Measurements from ENCODE around the gene AGAP1. TPM values are rescaled to one million over a fixed set of nuclear protein-coding genes. Genes with fewer than 3 reads are reported as not detected.
"Not testable (repeated sequence)": the region's sequence is repeated elsewhere in the genome, so short reads cannot be mapped to it uniquely, and the experiment has no call there.

The AGAP1 gene
- total RNA-seq, 1 donor from 2014 or later = 46.3 TPM

DNA sequence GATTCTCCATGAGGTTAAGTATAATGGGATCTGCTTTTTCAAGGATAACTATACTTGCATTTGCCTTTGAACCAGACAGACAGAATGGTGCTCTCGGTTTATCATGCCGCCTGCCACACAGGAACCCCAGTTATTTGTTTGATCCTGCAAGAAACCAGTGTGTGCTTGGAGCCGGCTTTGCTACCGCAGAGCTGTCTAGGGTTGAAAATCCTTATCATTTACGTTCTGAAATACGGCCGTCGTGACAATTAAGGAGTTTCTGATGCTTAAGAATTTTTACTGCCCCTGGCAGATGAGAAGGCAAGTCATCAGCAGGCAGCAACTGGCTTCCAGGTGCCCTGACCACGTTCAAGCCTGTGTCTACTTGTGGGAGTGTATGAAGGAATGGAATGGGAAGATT lies 562.3 kb downstream of the AGAP1 start:
- Mint-ChIP-seq H3K27me3 (peaks cover 9% of the 10 kb centered on the region), H3K4me1 (ENCODE audit: unreplicated experiment) (peaks cover 39% of the 10 kb centered on the region), H3K4me3 (no peak overlapping the region), H3K9me3 (no peaks in the 10 kb centered on the region), H3K27ac (no peak overlapping the region), H3K36me3 (peaks cover 13% of the 10 kb centered on the region)
- TF ChIP-seq, protein P1, sequence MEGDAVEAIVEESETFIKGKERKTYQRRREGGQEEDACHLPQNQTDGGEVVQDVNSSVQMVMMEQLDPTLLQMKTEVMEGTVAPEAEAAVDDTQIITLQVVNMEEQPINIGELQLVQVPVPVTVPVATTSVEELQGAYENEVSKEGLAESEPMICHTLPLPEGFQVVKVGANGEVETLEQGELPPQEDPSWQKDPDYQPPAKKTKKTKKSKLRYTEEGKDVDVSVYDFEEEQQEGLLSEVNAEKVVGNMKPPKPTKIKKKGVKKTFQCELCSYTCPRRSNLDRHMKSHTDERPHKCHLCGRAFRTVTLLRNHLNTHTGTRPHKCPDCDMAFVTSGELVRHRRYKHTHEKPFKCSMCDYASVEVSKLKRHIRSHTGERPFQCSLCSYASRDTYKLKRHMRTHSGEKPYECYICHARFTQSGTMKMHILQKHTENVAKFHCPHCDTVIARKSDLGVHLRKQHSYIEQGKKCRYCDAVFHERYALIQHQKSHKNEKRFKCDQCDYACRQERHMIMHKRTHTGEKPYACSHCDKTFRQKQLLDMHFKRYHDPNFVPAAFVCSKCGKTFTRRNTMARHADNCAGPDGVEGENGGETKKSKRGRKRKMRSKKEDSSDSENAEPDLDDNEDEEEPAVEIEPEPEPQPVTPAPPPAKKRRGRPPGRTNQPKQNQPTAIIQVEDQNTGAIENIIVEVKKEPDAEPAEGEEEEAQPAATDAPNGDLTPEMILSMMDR (conservative IDR thresholded peaks at IDR 0.05) = no peak
- no peak for DNase-seq (ENCODE audit: extremely low spot score, unreplicated experiment)

DNA sequence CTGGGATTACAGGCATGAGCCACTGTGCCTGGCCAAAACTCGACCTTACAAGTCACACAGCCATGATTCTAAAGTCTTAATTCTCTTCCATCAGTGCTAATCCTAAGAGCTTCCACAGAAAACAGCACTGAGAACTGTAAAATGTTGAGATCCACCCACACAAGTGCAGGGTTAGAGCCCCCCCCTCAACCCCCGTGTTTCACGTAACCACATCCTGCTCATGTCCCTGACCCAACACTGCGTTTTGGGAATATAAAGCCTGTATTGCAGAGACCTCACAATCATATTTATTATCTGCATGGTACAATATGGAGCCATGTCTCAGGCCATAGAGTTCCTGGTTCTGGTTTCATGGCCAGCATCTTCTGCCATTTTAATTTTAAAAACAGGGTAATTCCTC lies 563.5 kb downstream of the AGAP1 start:
- Mint-ChIP-seq H3K27ac (no peak overlapping the region), H3K36me3 (peaks cover 15% of the 10 kb centered on the region), H3K9me3 (no peaks in the 10 kb centered on the region), H3K4me1 (ENCODE audit: unreplicated experiment) (peaks cover 39% of the 10 kb centered on the region), H3K4me3 (no peak overlapping the region), H3K27me3 (peaks cover 9% of the 10 kb centered on the region)
- TF ChIP-seq, protein P1 (conservative IDR thresholded peaks at IDR 0.05) = no peak
- no peak for DNase-seq (ENCODE audit: extremely low spot score, unreplicated experiment)

DNA sequence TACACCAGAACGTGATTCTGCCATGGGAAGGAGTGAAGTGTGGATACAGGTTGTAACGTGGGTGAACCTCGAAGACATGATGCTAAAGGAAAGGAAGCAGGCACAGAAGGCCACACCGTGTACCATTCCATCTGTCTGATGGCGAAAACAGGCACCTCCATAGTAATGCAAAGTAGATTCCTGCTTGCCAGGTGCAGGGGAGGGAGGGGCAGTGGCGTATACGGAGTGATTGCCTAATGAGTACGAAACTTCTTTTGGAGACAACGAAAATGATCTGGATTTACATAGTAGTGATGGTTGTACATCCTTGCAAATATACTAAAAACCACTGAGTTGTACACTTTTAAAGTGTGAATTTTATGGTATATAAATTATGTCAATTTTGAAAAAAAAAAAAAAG lies 567.7 kb downstream of the AGAP1 start:
- no peak overlapping the region for H3K4me3 Mint-ChIP-seq
- TF ChIP-seq, protein P1 (conservative IDR thresholded peaks at IDR 0.05) = no peak
- DNase-seq (ENCODE audit: extremely low spot score, unreplicated experiment) = no peak
- H3K27me3 Mint-ChIP-seq = no peaks in the 10 kb centered on the region
- peaks cover 3% of the 10 kb centered on the region for H3K4me1 Mint-ChIP-seq (ENCODE audit: unreplicated experiment)
- no peaks in the 10 kb centered on the region for H3K9me3 Mint-ChIP-seq
- no peak overlapping the region for H3K27ac Mint-ChIP-seq
- peaks cover 15% of the 10 kb centered on the region for H3K36me3 Mint-ChIP-seq

DNA sequence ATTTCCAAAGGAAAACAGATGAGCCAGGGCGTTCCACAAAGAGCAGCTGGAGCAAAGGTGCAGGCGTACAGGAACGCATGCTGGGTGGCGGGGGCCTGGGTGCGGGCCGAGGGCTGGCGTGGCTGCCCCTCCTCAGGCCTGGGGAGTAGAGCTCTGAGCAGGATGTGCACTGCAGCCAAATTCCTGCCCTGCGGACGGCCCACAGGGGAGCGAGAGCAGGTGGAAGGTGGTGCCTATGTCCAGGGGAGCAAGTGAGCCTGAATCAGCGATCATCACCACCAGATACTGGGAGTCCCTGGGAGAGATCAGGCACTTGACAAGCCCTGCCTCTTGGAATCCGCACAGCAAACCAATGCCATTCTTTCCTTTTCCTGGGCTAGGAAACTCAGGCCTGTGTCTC lies 568.1 kb downstream of the AGAP1 start:
- TF ChIP-seq, protein P1 (conservative IDR thresholded peaks at IDR 0.05) = no peak
- no peaks in the 10 kb centered on the region for H3K27me3 Mint-ChIP-seq
- no peak overlapping the region for H3K4me3 Mint-ChIP-seq
- H3K9me3 Mint-ChIP-seq = no peaks in the 10 kb centered on the region
- no peak for DNase-seq (ENCODE audit: extremely low spot score, unreplicated experiment)
- H3K36me3 Mint-ChIP-seq = peaks cover 15% of the 10 kb centered on the region
- H3K27ac Mint-ChIP-seq = no peak overlapping the region
- H3K4me1 Mint-ChIP-seq (ENCODE audit: unreplicated experiment) = no peaks in the 10 kb centered on the region

DNA sequence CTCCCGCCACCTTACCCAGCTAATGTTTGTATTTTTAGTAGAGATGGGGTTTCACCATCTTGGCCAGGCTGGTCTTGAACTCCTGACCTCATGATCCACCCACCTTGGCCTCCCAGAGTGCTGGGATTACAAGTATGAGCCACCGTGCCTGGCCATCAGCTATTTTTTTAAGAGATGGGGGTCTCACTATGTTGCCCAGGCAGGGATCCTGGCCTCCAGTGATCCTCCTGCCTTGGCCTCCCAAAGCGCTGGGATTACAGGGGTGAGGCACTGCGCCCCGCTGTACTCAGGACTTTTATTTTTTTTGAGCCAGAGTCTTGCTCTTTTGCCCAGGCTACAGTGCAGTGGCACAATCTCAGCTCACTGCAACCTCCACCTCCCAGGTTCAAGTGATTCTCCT lies 569.0 kb downstream of the AGAP1 start:
- H3K36me3 Mint-ChIP-seq = peaks cover 18% of the 10 kb centered on the region
- not testable (repeated sequence) for H3K27me3 Mint-ChIP-seq

DNA sequence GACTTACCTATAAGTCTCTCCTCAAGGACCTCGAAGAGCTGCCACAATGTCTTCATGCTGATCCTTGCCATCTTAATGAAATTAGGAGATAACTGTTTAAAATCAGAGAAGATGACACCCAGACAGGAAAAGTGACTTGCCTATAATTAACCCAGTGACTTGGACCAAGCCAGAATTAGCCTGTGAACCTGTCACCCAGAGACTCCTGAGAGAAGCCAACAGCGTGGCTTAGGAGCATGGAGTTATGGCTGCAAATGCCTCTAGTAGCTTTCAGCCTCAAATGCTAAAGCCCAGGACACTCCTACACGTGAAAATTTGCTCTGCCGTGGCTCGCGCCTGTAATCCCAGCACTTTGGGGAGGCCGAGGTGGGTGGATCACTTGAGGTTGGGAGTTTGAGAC lies 570.2 kb downstream of the AGAP1 start:
- Mint-ChIP-seq H3K4me1 (ENCODE audit: unreplicated experiment) (no peaks in the 10 kb centered on the region), H3K9me3 (no peaks in the 10 kb centered on the region), H3K27me3 (no peaks in the 10 kb centered on the region), H3K27ac (no peak overlapping the region), H3K4me3 (no peak overlapping the region), H3K36me3 (peaks cover 10% of the 10 kb centered on the region)
- DNase-seq (ENCODE audit: extremely low spot score, unreplicated experiment) = no peak
- TF ChIP-seq, protein P1 (conservative IDR thresholded peaks at IDR 0.05) = no peak

More for the DNA sequence above, 569.0 kb downstream of the AGAP1 start:
- H3K4me3 Mint-ChIP-seq; H3K27ac Mint-ChIP-seq; DNase-seq (ENCODE audit: extremely low spot score, unreplicated experiment); H3K9me3 Mint-ChIP-seq; H3K4me1 Mint-ChIP-seq (ENCODE audit: unreplicated experiment): not testable (repeated sequence)

Data from type B pancreatic cell (in vitro differentiated cells).